Right atrium auricular region (tissue), 2 donors: ENCODE results near the gene DAGLA. TPM values are rescaled to one million over a fixed set of nuclear protein-coding genes. Genes with fewer than 3 reads are reported as not detected.

Experiments used
- DNase-seq: peaks from one replicate; pipeline ENCODE4 v3.0.0-alpha.2; 2019; ENCODE audit warnings: low spot score
- H3K27ac ChIP-seq, 2 donors: fragments of 200-600 bp; sonication (generic); 1 replicate in 1 of 2; 2 replicates in 1 of 2; pipeline ENCODE4 v1.5.1; 2016 to 2019
- H3K27me3 ChIP-seq, 2 donors: fragments of 200-600 bp; sonication (generic); one replicate each; pipeline versions ENCODE4 v1.5.1 to v1.6.0; 2017 to 2019
- H3K36me3 ChIP-seq: fragments of 200-600 bp; sonication (generic); one replicate; pipeline ENCODE4 v1.5.1; 2016
- H3K4me1 ChIP-seq, 2 donors: fragments of 200-600 bp; sonication (generic); one replicate each; pipeline versions ENCODE4 v1.5.1 to v1.6.0; 2017 to 2019
- H3K4me3 ChIP-seq, 2 donors: fragments of 200-600 bp; sonication (generic); 1 replicate in 1 of 2; 2 replicates in 1 of 2; pipeline ENCODE4 v1.5.1; 2017 to 2019; ENCODE audit warnings: mild to moderate bottlenecking in 1 of 2, moderate library complexity in 1 of 2
- H3K9me3 ChIP-seq, 2 donors: fragments of 200-600 bp; sonication (generic); one replicate each; pipeline ENCODE4 v1.5.1; 2019
- total RNA-seq, 2 donors: library from RNA; depleted of rRNA; stranded (reverse); fragments of >200 nt; gene quantifications; one replicate each; pipeline ENCODE4 v1.1.0, GENCODE V29; 2016
- TF ChIP-seq, protein P1 (sequence below), 2 donors: fragments of 200-600 bp; sonication (generic); IDR thresholded peaks; one replicate each; pipeline ENCODE4 v1.5.1; 2019; ENCODE audit warnings: antibody characterized with exemption in 2 of 2

DAGLA gene
- total RNA-seq, 2 donors from 2014 or later = 3.9 to 5.7 TPM

DNA sequence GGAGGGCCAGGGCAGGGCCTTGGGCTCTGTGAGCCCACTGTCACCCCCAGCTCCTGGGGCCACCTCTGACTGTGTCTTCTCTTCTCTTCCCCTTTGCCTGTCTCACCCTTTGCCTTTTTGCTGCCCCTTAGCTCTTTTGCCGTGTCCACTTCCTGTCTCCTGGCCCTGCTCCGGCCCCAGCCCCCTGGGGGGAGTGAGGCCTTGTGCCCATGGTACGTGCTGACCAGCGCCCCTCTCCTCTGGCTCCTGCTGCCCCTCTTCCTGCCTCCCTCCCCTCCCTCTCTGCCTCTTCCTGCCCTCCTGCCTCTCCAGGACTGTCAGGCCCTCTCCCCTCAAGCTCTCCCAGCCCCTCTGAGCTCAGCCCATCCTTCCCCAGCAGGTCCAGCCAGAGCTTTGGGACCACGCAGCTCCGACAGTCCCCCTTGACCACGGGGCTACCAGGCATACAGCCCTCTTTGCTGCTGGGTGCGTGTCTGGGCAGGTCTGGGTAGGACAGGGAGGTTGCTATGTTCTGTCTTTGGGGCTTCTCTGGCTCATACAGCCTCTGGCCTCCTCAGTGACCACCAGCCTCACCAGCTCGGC is 100.5 kb downstream of the DAGLA start:
- Histone ChIP-seq H3K9me3 (no peaks in the 10 kb centered on the region), H3K27ac (no peak overlapping the region), H3K4me1 (peaks cover 0 to 10% of the 10 kb centered on the region in 2 donors), H3K27me3 (no peaks in the 10 kb centered on the region), H3K36me3 (peaks cover under 1% of the 10 kb centered on the region), H3K4me3 (no peak overlapping the region)
- no peak for DNase-seq
- TF ChIP-seq, protein P1, sequence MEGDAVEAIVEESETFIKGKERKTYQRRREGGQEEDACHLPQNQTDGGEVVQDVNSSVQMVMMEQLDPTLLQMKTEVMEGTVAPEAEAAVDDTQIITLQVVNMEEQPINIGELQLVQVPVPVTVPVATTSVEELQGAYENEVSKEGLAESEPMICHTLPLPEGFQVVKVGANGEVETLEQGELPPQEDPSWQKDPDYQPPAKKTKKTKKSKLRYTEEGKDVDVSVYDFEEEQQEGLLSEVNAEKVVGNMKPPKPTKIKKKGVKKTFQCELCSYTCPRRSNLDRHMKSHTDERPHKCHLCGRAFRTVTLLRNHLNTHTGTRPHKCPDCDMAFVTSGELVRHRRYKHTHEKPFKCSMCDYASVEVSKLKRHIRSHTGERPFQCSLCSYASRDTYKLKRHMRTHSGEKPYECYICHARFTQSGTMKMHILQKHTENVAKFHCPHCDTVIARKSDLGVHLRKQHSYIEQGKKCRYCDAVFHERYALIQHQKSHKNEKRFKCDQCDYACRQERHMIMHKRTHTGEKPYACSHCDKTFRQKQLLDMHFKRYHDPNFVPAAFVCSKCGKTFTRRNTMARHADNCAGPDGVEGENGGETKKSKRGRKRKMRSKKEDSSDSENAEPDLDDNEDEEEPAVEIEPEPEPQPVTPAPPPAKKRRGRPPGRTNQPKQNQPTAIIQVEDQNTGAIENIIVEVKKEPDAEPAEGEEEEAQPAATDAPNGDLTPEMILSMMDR (IDR thresholded peaks at IDR 0.05) = no peak

DNA sequence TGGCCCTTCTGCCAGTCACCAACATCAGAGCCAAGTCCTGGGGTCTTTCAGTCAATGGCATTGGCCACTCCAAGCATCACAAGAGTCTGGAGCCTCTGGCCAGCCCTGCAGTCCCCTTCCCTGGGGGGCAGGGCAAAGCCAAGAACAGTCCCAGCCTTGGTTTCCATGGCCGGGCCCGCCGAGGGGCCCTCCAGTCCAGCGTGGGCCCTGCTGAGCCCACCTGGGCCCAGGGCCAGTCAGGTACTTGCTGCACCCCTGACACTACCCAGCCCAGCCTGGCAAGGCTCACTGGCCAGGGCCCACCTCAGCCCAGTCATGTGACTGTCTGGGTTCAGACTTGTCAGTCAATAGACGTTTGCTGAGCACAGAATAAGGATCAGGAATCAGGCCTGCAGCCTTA is 101.4 kb downstream of the DAGLA start:
- Histone ChIP-seq H3K4me3 (no peak overlapping the region), H3K36me3 (peaks cover 10% of the 10 kb centered on the region), H3K27me3 (no peaks in the 10 kb centered on the region), H3K27ac (no peak overlapping the region), H3K9me3 (no peaks in the 10 kb centered on the region), H3K4me1 (peaks cover 0 to 10% of the 10 kb centered on the region in 2 donors)
- no peak for DNase-seq
- TF ChIP-seq, protein P1 (IDR thresholded peaks at IDR 0.05) = no peak

DNA sequence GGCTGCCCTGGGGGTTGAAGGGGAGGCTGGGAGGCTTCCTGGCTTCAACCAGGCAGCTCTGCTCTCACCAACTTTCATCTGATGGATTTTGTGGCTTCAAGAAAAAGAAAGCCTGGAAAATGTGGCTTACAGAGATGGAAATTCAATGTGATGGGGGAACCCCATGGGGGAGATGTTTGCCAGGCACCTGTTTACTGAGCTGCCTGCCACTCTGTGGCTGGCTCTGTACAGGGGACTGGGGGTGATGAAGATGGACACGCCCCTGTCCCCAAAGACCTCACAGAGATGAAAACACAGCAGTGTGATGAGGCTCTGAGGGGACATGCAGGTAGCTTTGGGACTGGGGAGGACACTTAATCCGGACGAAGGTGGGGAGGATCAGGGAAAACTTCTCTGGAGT is 102.1 kb downstream of the DAGLA start:
- Histone ChIP-seq H3K27me3 (no peaks in the 10 kb centered on the region), H3K4me3 (no peak overlapping the region), H3K27ac (no peak overlapping the region), H3K36me3 (peaks cover 17% of the 10 kb centered on the region), H3K4me1 (peaks cover 0 to 5% of the 10 kb centered on the region in 2 donors), H3K9me3 (no peaks in the 10 kb centered on the region)
- TF ChIP-seq, protein P1 (IDR thresholded peaks at IDR 0.05) = no peak
- no peak for DNase-seq

DNA sequence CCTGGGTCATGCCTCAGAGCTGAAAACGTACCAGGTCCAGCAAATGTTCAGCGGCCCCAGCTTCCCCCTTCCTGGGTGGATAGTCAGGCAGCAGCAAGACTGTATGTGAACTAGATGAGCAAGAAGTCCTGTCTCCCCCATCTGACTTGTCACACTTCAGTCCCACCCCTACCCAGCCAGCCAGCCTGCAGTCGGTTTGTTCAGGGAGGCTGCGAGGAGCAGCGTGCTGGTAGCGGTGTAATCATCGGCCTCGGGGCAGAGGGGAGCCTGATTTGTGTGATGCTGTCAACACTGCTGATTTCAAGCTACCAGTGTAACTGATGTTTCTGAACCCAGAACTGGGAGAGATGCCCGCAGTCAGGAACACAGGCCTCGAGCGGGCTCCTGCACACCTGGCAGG is 102.7 kb downstream of the DAGLA start:
- Histone ChIP-seq H3K36me3 (peaks cover 23% of the 10 kb centered on the region), H3K4me1 (no peaks in the 10 kb centered on the region), H3K9me3 (no peaks in the 10 kb centered on the region), H3K4me3 (no peak overlapping the region), H3K27me3 (no peaks in the 10 kb centered on the region), H3K27ac (no peak overlapping the region)
- DNase-seq = no peak
- TF ChIP-seq, protein P1 (IDR thresholded peaks at IDR 0.05) = no peak

DNA sequence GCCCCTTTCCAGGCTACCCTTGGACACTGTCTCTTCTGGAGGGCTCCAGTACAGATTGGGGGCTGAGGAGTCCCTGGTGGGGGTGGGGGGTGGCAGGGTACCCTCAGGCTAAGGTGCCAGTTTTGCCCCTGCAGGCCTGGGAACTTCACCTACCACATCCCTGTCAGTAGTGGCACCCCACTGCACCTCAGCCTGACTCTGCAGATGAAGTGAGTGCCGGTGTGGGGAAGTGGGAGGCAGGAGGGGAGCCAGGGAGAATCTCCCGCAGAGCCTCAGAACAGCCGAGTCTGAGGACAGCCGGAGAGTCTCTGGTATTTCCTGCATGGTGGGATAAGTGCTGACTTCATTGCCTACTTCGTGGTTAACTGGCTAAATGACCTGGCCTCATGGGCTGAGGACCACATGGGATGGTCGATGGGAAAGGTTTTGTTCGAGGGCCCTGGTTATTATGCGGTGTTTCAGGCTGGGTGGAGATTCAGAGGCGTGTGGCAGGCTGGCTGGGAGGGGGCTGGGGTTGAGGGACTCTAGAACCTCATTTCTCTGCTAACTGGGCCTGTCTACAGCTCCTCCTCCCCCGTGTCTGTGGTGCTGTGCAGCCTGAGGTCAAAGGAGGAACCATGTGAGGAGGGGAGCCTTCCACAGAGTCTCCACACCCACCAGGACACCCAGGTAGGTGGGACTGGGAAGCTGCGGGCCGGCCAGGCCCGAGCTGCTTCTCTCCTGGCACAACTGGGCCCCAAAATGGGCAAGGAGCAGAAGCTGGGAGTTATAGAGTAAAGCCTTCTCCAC is 103.7 kb downstream of the DAGLA start:
- no peak overlapping the region for H3K27ac ChIP-seq
- no peak overlapping the region for H3K4me3 ChIP-seq
- H3K9me3 ChIP-seq = no peaks in the 10 kb centered on the region
- TF ChIP-seq, protein P1 (IDR thresholded peaks at IDR 0.05) = no peak
- no peak for DNase-seq
- peaks cover 33% of the 10 kb centered on the region for H3K36me3 ChIP-seq
- no peaks in the 10 kb centered on the region for H3K4me1 ChIP-seq
- H3K27me3 ChIP-seq = no peaks in the 10 kb centered on the region
